HG03342 (cell line): ENCODE measurements around the gene EPHA2.
A peak's percentile ranks its signal among the peaks of the same experiment; 100 is the strongest.

Source experiments
- ATAC-seq: cut with Tn5 transposase; IDR thresholded peaks from one replicate; pipeline ENCODE4 v1.9.1; 2021; ENCODE audit warnings: mild to moderate bottlenecking, moderate library complexity; ENCODE audit not compliant: unreplicated experiment

Gene EPHA2

GRCh38 chr1:16101623-16102022, 54.2 kb downstream of the EPHA2 start:
- ATAC-seq: no peak

GRCh38 chr1:16099412-16099811, 56.5 kb downstream of the EPHA2 start:
- no peak for ATAC-seq

GRCh38 chr1:16095447-16095846, 60.4 kb downstream of the EPHA2 start:
- ATAC-seq: no peak

- no peak for ATAC-seq
These were observed 61.3 kb downstream of the EPHA2 start for GRCh38 chr1:16094453-16095158.

- no peak for ATAC-seq
These were observed 62.3 kb downstream of the EPHA2 start for GRCh38 chr1:16093611-16094010.

GRCh38 chr1:16092923-16093511, 62.9 kb downstream of the EPHA2 start:
- no peak for ATAC-seq

- ATAC-seq: no peak
These were observed 63.6 kb downstream of the EPHA2 start for GRCh38 chr1:16092097-16092922.

- ATAC-seq: no peak
These were observed 64.6 kb downstream of the EPHA2 start for GRCh38 chr1:16091296-16091695.

GRCh38 chr1:16090076-16090826, 65.6 kb downstream of the EPHA2 start:
- ATAC-seq: no peak

- no peak for ATAC-seq
These were observed 66.9 kb downstream of the EPHA2 start for GRCh38 chr1:16088996-16089395.

GRCh38 chr1:16088351-16088911, 67.4 kb downstream of the EPHA2 start:
- no peak for ATAC-seq

- ATAC-seq: no peak
These were observed 68.1 kb downstream of the EPHA2 start for GRCh38 chr1:16087733-16088132.

- ATAC-seq: no peak
These were observed 70.3 kb downstream of the EPHA2 start for GRCh38 chr1:16085522-16085921.

- ATAC-seq: no peak
These were observed 72.4 kb downstream of the EPHA2 start for GRCh38 chr1:16083486-16083885.

- no peak for ATAC-seq
These were observed 73.4 kb downstream of the EPHA2 start for GRCh38 chr1:16082283-16083038.

GRCh38 chr1:16081636-16082035, 74.2 kb downstream of the EPHA2 start:
- no peak for ATAC-seq

GRCh38 chr1:16080422-16081150, 75.3 kb downstream of the EPHA2 start:
- ATAC-seq: no peak

GRCh38 chr1:16078925-16079656, 76.8 kb downstream of the EPHA2 start:
- peak; percentile 61 for ATAC-seq
